HG02798 (cell line): Measurements from ENCODE around the gene IRF2BP2.

Source experiments
- ATAC-seq: cut with Tn5 transposase; IDR thresholded peaks from one replicate; pipeline ENCODE4 v1.9.1; 2021; ENCODE audit warnings: mild to moderate bottlenecking; ENCODE audit not compliant: unreplicated experiment, poor library complexity

The IRF2BP2 gene

GRCh38 chr1:234559902-234560676 lies 49.9 kb downstream of the IRF2BP2 start:
- no peak for ATAC-seq

- no peak for ATAC-seq
Measured at GRCh38 chr1:234559152-234559901, 50.7 kb downstream of the IRF2BP2 start.

- no peak for ATAC-seq
Measured at GRCh38 chr1:234558330-234558836, 51.6 kb downstream of the IRF2BP2 start.

GRCh38 chr1:234556245-234556943 lies 53.6 kb downstream of the IRF2BP2 start:
- no peak for ATAC-seq

GRCh38 chr1:234555390-234556024 lies 54.5 kb downstream of the IRF2BP2 start:
- no peak for ATAC-seq

GRCh38 chr1:234554698-234555311 lies 55.2 kb downstream of the IRF2BP2 start:
- no peak for ATAC-seq
